ENCODE measurements around the gene FOS.

GRCh38 chr14:75229661-75230139 is 48.9 kb upstream of the FOS start:
- no peak for TF ChIP-seq KDM5A (IDR thresholded peaks at IDR 0.05; ENCODE audit: borderline replicate concordance, low read length)
- TF ChIP-seq ZNF562 (CRISPR knock-in tag; IDR thresholded peaks at IDR 0.05; ENCODE audit: borderline replicate concordance): no peak
- no peak for TF ChIP-seq NCOA2 (CRISPR knock-in tag; IDR thresholded peaks at IDR 0.05)
- TF ChIP-seq SP4 (CRISPR knock-in tag; IDR thresholded peaks at IDR 0.05): no peak
- no peak for TF ChIP-seq ZNF12 (CRISPR knock-in tag; IDR thresholded peaks at IDR 0.05)
- TF ChIP-seq EZH2 (conservative IDR thresholded peaks at IDR 0.05; ENCODE audit: low read depth, low read length): no peak
